ENCODE results near the gene RBL1.

DNA sequence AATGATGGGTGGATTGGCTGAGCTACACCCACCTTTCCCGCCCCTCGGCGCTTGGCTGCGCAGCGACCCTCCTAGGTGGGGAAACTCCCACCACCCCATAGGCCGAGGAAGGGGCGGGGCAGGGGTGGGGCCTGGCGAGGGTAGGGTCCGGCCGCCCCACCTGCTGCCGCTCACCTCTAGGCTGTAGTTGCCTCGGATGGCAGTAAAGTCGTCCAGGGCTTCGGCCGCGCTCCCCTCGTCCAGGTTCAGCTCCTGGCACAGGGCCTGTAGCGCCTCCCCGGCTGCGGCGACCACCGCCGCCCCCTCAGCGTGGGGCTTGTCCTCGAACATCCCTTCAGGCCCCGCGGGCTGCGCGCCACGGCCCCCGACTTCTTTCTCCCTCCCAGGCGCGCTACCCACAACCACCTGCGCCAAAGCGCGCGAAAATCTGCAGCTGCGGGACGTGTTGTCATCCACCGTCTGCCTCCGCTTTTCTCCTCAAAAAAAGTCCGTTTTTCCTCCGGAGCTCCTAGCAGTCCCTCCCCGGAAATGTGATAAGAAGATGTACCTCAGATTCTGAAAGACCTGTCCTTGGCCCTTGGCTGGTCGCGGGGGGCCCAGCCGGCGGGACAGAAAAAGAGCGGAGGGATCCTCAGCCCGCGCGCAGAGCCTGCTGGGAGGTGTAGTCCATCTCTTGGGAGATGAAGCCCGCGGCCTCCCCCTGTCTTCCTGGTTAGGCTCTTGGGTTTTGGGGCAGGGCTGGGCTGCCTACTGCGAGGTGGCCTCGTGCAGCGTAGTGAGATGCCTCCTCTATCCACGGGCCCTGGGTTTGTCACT, at the start of gene RBL1:
- TF ChIP-seq, protein P1, sequence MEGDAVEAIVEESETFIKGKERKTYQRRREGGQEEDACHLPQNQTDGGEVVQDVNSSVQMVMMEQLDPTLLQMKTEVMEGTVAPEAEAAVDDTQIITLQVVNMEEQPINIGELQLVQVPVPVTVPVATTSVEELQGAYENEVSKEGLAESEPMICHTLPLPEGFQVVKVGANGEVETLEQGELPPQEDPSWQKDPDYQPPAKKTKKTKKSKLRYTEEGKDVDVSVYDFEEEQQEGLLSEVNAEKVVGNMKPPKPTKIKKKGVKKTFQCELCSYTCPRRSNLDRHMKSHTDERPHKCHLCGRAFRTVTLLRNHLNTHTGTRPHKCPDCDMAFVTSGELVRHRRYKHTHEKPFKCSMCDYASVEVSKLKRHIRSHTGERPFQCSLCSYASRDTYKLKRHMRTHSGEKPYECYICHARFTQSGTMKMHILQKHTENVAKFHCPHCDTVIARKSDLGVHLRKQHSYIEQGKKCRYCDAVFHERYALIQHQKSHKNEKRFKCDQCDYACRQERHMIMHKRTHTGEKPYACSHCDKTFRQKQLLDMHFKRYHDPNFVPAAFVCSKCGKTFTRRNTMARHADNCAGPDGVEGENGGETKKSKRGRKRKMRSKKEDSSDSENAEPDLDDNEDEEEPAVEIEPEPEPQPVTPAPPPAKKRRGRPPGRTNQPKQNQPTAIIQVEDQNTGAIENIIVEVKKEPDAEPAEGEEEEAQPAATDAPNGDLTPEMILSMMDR (conservative IDR thresholded peaks at IDR 0.05), result no peak; the same call in 1 of the 2 replicates
- no peak for TF ChIP-seq EZH2 (IDR thresholded peaks at IDR 0.05; ENCODE audit: low read depth)

Data from PC-9 (cell line).